ENCODE measurements around the gene MCIDAS. TPM values are rescaled to one million over a fixed set of nuclear protein-coding genes. Genes with fewer than 3 reads are reported as not detected.

The MCIDAS gene
- total RNA-seq, 4 donors from 2014 or later = not detected

- no peak for TF ChIP-seq POLR2A (IDR thresholded peaks at IDR 0.05; ENCODE audit: low read depth)
- TF ChIP-seq, protein P1, sequence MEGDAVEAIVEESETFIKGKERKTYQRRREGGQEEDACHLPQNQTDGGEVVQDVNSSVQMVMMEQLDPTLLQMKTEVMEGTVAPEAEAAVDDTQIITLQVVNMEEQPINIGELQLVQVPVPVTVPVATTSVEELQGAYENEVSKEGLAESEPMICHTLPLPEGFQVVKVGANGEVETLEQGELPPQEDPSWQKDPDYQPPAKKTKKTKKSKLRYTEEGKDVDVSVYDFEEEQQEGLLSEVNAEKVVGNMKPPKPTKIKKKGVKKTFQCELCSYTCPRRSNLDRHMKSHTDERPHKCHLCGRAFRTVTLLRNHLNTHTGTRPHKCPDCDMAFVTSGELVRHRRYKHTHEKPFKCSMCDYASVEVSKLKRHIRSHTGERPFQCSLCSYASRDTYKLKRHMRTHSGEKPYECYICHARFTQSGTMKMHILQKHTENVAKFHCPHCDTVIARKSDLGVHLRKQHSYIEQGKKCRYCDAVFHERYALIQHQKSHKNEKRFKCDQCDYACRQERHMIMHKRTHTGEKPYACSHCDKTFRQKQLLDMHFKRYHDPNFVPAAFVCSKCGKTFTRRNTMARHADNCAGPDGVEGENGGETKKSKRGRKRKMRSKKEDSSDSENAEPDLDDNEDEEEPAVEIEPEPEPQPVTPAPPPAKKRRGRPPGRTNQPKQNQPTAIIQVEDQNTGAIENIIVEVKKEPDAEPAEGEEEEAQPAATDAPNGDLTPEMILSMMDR (IDR thresholded peaks at IDR 0.05) = no peak
- TF ChIP-seq POLR2AphosphoS5 (IDR thresholded peaks at IDR 0.05) = no peak
- no peak for TF ChIP-seq EP300 (IDR thresholded peaks at IDR 0.05)
- intact Hi-C loops (cut with DNase I) = loop anchor here (10.0 kb wide), 1 partner anchor 543 kb away; the partner anchor contains the start of gene SLC38A9
- DNase-seq (ENCODE audit: extremely low spot score) = no peak
- Histone ChIP-seq H3K9me3 (no peaks in the 10 kb centered on the region), H3K27ac (replicated peaks in 1 of 4) (no peak overlapping the region), H3K4me3 (no peak overlapping the region), H3K4me1 (peaks cover 23 to 29% (median 27%) of the 10 kb centered on the region in 4 donors), H3K27me3 (peaks cover 7 to 69% (median 23%) of the 10 kb centered on the region in 4 donors), H3K36me3 (no peaks in the 10 kb centered on the region)
- WGBS = 48% methylated on average over 2 of the region's 2 CpGs
These were observed 55.6 kb downstream of the MCIDAS start for GRCh38 chr5:55171471-55171870.

Small RNA genes lying within 50 kb of the gene (small RNA-seq; reads per million reads assigned to genes)
- gene MIR449A (0 to 0.17 (median 0) reads per million in 3 donors), gene MIR449B (0 reads per million in 3 donors), gene MIR449C (0 to 0.33 (median 0) reads per million in 3 donors)

Other genes starting within 250 kb of the MCIDAS start
- under 1 TPM in 1 of 4 donors, not detected in 3; 0.33 TPM for gene ESM1, start 241.7 kb downstream of the MCIDAS start, total RNA-seq
- 1 to 10 TPM in 1 of 4 donors, under 1 TPM in 1, not detected in 2; 0.42 to 2.8 TPM for gene GZMK, start 203.1 kb downstream of the MCIDAS start, total RNA-seq
- 1 to 10 TPM in 2 of 4 donors, under 1 TPM in 2; 0.40 to 3.1 (median 0.89) TPM for gene GZMA, start 124.7 kb downstream of the MCIDAS start, total RNA-seq
- gene GPX8, start 67.1 kb downstream of the MCIDAS start, total RNA-seq = 10 to 100 TPM in 1 of 4 donors, 1 to 10 TPM in 3; 8.4 to 12.5 (median 9.3) TPM
- gene CDC20B, start 54.1 kb downstream of the MCIDAS start, total RNA-seq = not detected
- under 1 TPM in 1 of 4 donors, not detected in 3; 0.19 TPM for gene CCNO, start 6.3 kb upstream of the MCIDAS start, total RNA-seq
- 10 to 100 TPM; 26.1 to 34.9 (median 30.2) TPM for gene DHX29, start 80.4 kb upstream of the MCIDAS start, total RNA-seq
- 10 to 100 TPM; 53.7 to 64.0 (median 62.3) TPM for gene MTREX, start 80.7 kb upstream of the MCIDAS start, total RNA-seq